Peyer's patch (tissue), 4 donors: Measurements from ENCODE around the gene CEBPG.

Experiments
- POLR2A ChIP-seq, 2 donors: fragments of 450-650 bp; IDR thresholded peaks; one replicate each; pipeline ENCODE4 v1.5.1; 2017; ENCODE audit warnings: antibody characterized with exemption in 2 of 2, mild to moderate bottlenecking in 2 of 2, moderate library complexity in 2 of 2
- TF ChIP-seq, protein P1 (sequence below), 6 experiments: fragments of 450-650 bp in 4 of 6; fragments of 200-600 bp in 2 of 6; sonication (generic) in 1 of 6; IDR thresholded peaks; one replicate each; pipeline ENCODE4 v1.5.1; 2017 to 2019; ENCODE audit warnings: antibody characterized with exemption in 6 of 6, mild to moderate bottlenecking in 3 of 6, moderate library complexity in 1 of 6

DNA sequence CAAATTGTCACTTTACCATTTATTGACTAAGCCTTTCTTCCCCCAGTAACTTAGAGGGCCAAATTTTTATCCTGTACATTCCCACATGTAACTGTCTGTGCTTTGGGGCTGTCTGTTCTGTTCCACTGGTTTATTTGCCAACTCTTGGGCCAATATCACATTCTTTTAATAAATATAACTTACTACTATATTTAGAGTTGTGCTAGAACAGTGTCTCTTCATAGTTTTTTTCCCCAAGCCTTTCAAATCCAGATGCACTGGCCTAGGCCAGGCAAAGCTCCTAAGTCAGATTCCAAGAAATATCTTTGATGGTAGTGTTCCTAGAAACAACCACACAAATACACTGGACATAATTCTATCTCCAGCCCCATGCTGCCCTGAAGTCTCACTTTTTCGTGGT is 16.0 kb upstream of the CEBPG start:
- no peak for TF ChIP-seq POLR2A (IDR thresholded peaks at IDR 0.05)
- TF ChIP-seq, protein P1, sequence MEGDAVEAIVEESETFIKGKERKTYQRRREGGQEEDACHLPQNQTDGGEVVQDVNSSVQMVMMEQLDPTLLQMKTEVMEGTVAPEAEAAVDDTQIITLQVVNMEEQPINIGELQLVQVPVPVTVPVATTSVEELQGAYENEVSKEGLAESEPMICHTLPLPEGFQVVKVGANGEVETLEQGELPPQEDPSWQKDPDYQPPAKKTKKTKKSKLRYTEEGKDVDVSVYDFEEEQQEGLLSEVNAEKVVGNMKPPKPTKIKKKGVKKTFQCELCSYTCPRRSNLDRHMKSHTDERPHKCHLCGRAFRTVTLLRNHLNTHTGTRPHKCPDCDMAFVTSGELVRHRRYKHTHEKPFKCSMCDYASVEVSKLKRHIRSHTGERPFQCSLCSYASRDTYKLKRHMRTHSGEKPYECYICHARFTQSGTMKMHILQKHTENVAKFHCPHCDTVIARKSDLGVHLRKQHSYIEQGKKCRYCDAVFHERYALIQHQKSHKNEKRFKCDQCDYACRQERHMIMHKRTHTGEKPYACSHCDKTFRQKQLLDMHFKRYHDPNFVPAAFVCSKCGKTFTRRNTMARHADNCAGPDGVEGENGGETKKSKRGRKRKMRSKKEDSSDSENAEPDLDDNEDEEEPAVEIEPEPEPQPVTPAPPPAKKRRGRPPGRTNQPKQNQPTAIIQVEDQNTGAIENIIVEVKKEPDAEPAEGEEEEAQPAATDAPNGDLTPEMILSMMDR (IDR thresholded peaks at IDR 0.05), result no peak
